Osteoblast (primary cell): ENCODE data around the gene NRM. TPM values are rescaled to one million over a fixed set of nuclear protein-coding genes. Genes with fewer than 3 reads are reported as not detected.

Experiments used
- DNase-seq: peaks from one replicate; pipeline ENCODE4 v3.0.0; 2011; ENCODE audit warnings: low spot score, mixed read lengths; ENCODE audit not compliant: insufficient read length; ENCODE audit errors: missing footprints
- H2AFZ ChIP-seq: 2 replicates; pipeline ENCODE4 v1.6.0; 2011; ENCODE audit warnings: mild to moderate bottlenecking, low read length
- H3K27ac ChIP-seq: 2 replicates; pipeline ENCODE4 v1.5.1; 2011; ENCODE audit warnings: mild to moderate bottlenecking, low read depth, low read length, moderate library complexity
- H3K27me3 ChIP-seq: 2 replicates; pipeline ENCODE4 v1.6.0; 2012; ENCODE audit warnings: mild to moderate bottlenecking, control low read depth, inconsistent platforms, low read length, moderate library complexity; ENCODE audit not compliant: insufficient read depth
- H3K36me3 ChIP-seq: 2 replicates; pipeline ENCODE4 v1.5.1; 2011; ENCODE audit warnings: mild to moderate bottlenecking, low read length, control low read depth, moderate library complexity; ENCODE audit not compliant: insufficient read depth
- H3K4me1 ChIP-seq: 2 replicates; pipeline ENCODE4 v1.5.1; 2011; ENCODE audit warnings: mild to moderate bottlenecking, low read length, control low read depth, moderate library complexity; ENCODE audit not compliant: insufficient read depth
- H3K4me2 ChIP-seq: 2 replicates; pipeline ENCODE4 v1.6.0; 2011; ENCODE audit warnings: mild to moderate bottlenecking, low read length; ENCODE audit not compliant: insufficient read depth
- H3K4me3 ChIP-seq: fragments of 200-600 bp; sonication (generic); 3 replicates; pipeline ENCODE4 v1.5.1; 2012; ENCODE audit warnings: mild to moderate bottlenecking, low read length, inconsistent platforms; ENCODE audit not compliant: insufficient read depth
- H3K79me2 ChIP-seq: 2 replicates; pipeline ENCODE4 v1.6.0; 2012; ENCODE audit warnings: mild to moderate bottlenecking, low read length, control low read depth, inconsistent platforms; ENCODE audit not compliant: insufficient read depth
- H3K9me3 ChIP-seq: 2 replicates; pipeline ENCODE4 v1.5.1; 2011; ENCODE audit warnings: low read depth, low read length, control low read depth
- H4K20me1 ChIP-seq: 2 replicates; pipeline ENCODE4 v1.6.0; 2012; ENCODE audit warnings: mild to moderate bottlenecking, low read length, control low read depth; ENCODE audit not compliant: insufficient read depth
- CTCF ChIP-seq: IDR thresholded peaks from 2 replicates; pipeline ENCODE4 v1.5.1; 2011; ENCODE audit warnings: mild to moderate bottlenecking, low read depth, low read length, moderate library complexity; ENCODE audit errors: extremely low read depth
- total RNA-seq: library from RNA; depleted of rRNA; stranded (reverse); fragments of >200 nt; gene quantifications from 2 replicates; pipeline ENCODE4 v1.2.3, GENCODE V29; 2012

Gene NRM
- total RNA-seq, 1 donor: 3.3 TPM

DNA sequence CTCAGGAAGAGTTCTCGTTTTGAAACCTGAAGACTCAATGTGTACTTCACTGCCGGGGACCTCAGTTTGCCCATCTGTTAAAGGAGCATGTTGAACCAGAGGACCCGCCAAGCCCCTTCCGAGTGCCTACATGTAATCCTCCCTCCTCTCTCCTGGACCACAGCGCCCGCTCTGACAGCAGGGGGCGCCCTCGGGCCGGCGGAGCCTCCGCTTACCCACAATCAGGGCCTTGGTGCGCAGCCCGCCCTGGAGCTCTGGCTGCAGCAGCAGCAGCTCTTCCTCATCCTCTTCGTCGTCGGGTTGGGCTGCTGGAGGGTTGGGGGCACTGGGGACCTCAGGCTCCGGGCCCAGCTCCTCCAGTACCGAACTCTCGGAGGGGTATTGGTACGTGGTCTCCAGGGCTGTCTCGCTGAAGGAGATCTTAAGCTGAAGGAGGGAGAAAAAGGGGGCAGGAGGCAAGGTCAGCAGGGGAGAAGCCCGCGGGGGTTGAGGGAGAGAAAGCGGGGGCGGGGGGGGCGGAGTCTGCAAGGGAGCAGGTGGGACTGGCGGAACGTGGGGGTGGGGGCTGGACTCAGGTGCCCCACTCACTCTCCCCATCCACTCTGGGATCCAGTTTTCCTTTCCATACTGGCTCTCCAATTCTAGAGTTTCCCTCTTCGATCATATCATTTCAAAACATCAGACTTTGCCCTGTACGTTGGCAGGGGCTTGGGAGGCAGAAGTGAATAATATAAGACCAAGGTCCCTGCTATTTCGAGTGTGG, 11.6 kb downstream of the NRM start:
- Histone ChIP-seq H3K4me2 (peak overlapping the region; percentile 96), H2AFZ (no peak overlapping the region), H3K4me1 (peaks cover 40% of the 10 kb centered on the region), H3K36me3 (peaks cover 68% of the 10 kb centered on the region), H4K20me1 (peaks cover 62% of the 10 kb centered on the region), H3K27ac (peak overlapping the region; percentile 45), H3K79me2 (peaks cover 72% of the 10 kb centered on the region), H3K4me3 (peak overlapping the region; percentile 48), H3K9me3 (no peaks in the 10 kb centered on the region), H3K27me3 (no peaks in the 10 kb centered on the region)
- peak; percentile 85 for TF ChIP-seq CTCF
- DNase-seq: peak; percentile 95

- peaks cover 59% of the 10 kb centered on the region for H3K79me2 ChIP-seq
- H3K27me3 ChIP-seq: no peaks in the 10 kb centered on the region
- peak; percentile 60 for DNase-seq
- no peak overlapping the region for H3K27ac ChIP-seq
- no peak for TF ChIP-seq CTCF
- H4K20me1 ChIP-seq: peaks cover 46% of the 10 kb centered on the region
- no peaks in the 10 kb centered on the region for H3K9me3 ChIP-seq
- H3K4me3 ChIP-seq: no peak overlapping the region
- peaks cover 29% of the 10 kb centered on the region for H3K4me1 ChIP-seq
- H2AFZ ChIP-seq: no peak overlapping the region
- no peak overlapping the region for H3K4me2 ChIP-seq
- peaks cover 55% of the 10 kb centered on the region for H3K36me3 ChIP-seq
Measured at GRCh38 chr6:30676660-30677285, 14.0 kb downstream of the NRM start.

- DNase-seq: peak; percentile 95
- H3K27ac ChIP-seq: peak within 1 kb of the TSS; percentile 70
- TF ChIP-seq CTCF: peak; percentile 99
- peak within 1 kb of the TSS; percentile 83 for H2AFZ ChIP-seq
- H3K4me1 ChIP-seq: peaks cover 10% of the 10 kb centered on the region
- peaks cover 37% of the 10 kb centered on the region for H3K36me3 ChIP-seq
- H3K9me3 ChIP-seq: no peaks in the 10 kb centered on the region
- H3K4me3 ChIP-seq: peak within 1 kb of the TSS; percentile 92
- no peaks in the 10 kb centered on the region for H3K27me3 ChIP-seq
- H3K79me2 ChIP-seq: peaks cover 43% of the 10 kb centered on the region
- peak within 1 kb of the TSS; percentile 93 for H3K4me2 ChIP-seq
- H4K20me1 ChIP-seq: peaks cover 22% of the 10 kb centered on the region
Measured at GRCh38 chr6:30672445-30673253, 18.1 kb downstream of the NRM start, which contains the start of gene DHX16. TSS of gene DHX16 (minus strand) at chr6:30673006. CDS start at chr6:30672841, 165 bp downstream.
